GM18907 (cell line): Measurements from ENCODE around the gene UMPS.

ENCODE experiments used
- ATAC-seq: cut with Tn5 transposase; IDR thresholded peaks from one replicate; pipeline ENCODE4 v1.9.1; 2021; ENCODE audit warnings: mild to moderate bottlenecking, moderate library complexity; ENCODE audit not compliant: unreplicated experiment

The UMPS gene

GRCh38 chr3:124796477-124796876 is 66.2 kb downstream of the UMPS start:
- ATAC-seq, result no peak

- no peak for ATAC-seq
These were observed 67.2 kb downstream of the UMPS start for GRCh38 chr3:124797426-124797945.
